ENCODE measurements around the gene MDGA2. TPM values are rescaled to one million over a fixed set of nuclear protein-coding genes. Genes with fewer than 3 reads are reported as not detected.

The MDGA2 gene
- total and polyA plus RNA-seq, 2 of the 4 experiments (the other 2 are of a cell fraction): 0.02 TPM; not detected in 1

- BruUV-seq (replicated peaks): no TSS peak
- Histone ChIP-seq H3K36me3 (ENCODE audit: control insufficient read depth, insufficient read depth, low read length) (no peaks in the 10 kb centered on the region), H3K18ac (ENCODE audit: low read depth, low read length) (no peak overlapping the region), H3K4ac (ENCODE audit: low read depth, low read length) (no peak overlapping the region), H3K9ac (ENCODE audit: low read depth, low read length) (no peak overlapping the region), H3K14ac (replicated peaks; ENCODE audit: low read depth, low read length) (no peak overlapping the region), H3K4me3 (ENCODE audit: insufficient read depth, low read depth, low read length) (no peak overlapping the region), H3K56ac (ENCODE audit: extremely low read depth, insufficient read depth, low read length) (no peak overlapping the region), H2BK120ac (ENCODE audit: low read depth, low read length) (no peak overlapping the region), H3K4me2 (ENCODE audit: low read depth, low read length) (no peak overlapping the region), H4K20me1 (ENCODE audit: insufficient read depth, low read length) (no peaks in the 10 kb centered on the region), H3K9me3 (ENCODE audit: control insufficient read depth, insufficient read depth, low read length) (peaks cover 3% of the 10 kb centered on the region; the same call in 1 of the 2 replicates), H4K8ac (ENCODE audit: low read depth in 2 of 2, low read length in 2 of 2) (no peak overlapping the region), H2BK5ac (ENCODE audit: low read depth, low read length, poor library complexity, severe bottlenecking) (no peak overlapping the region), H3K27me3 (ENCODE audit: control insufficient read depth, insufficient read depth, low read length) (no peaks in the 10 kb centered on the region), H2BK20ac (ENCODE audit: low read depth, low read length) (no peak overlapping the region), H3K27ac (ENCODE audit: insufficient read depth, low read length) (no peak overlapping the region), H3K23ac (ENCODE audit: low read depth, low read length) (no peak overlapping the region), H3K4me1 (ENCODE audit: control insufficient read depth, insufficient read depth, low read length) (no peaks in the 10 kb centered on the region), H2AFZ (replicated peaks; ENCODE audit: low read length, poor library complexity) (no peak overlapping the region), H2AK9ac (replicated peaks; ENCODE audit: low read depth, low read length, poor library complexity) (no peak overlapping the region), H4K91ac (ENCODE audit: insufficient read depth, low read depth, low read length) (no peak overlapping the region), H4K5ac (ENCODE audit: low read depth, low read length) (no peak overlapping the region), H3K9me1 (ENCODE audit: insufficient read depth, low read length) (no peaks in the 10 kb centered on the region), H3K79me1 (ENCODE audit: low read depth in 1 of 2, low read length in 2 of 2) (no peaks in the 10 kb centered on the region), H2AK5ac (ENCODE audit: low read depth, low read length) (no peak overlapping the region), H2BK15ac (ENCODE audit: low read depth, low read length) (no peak overlapping the region)
- intact Hi-C loops (cut with micrococcal nuclease): no loop called here
- DNase-seq (no peak), ATAC-seq (ENCODE audit: low read depth) (no peak)
- ChIA-PET POLR2A (ENCODE audit: unreplicated experiment) (interaction anchor here (0.6 kb wide), 1 partner anchor 33 kb away, joined by 3 read pairs; no protein-coding TSS in a partner anchor), CTCF (no interaction called here)
- 100% methylated on average over 1 of the region's 11 CpGs; no CpG with 5 or more reads in 1 of the 2 experiments for WGBS, 2 experiments (ENCODE audit: extremely low coverage in 2 of 2, insufficient read length in 1 of 2)
- dilution Hi-C loops (cut with HindIII; ENCODE audit: low sequenced_read_pairs, unreplicated experiment): no loop called here
- TF ChIP-seq CHD1 (IDR thresholded peaks at IDR 0.05; ENCODE audit: low read depth, low read length): no peak
- TF ChIP-seq RFX5 (IDR thresholded peaks at IDR 0.05; ENCODE audit: low read depth, low read length): no peak
- no peak for TF ChIP-seq BHLHE40 (IDR thresholded peaks at IDR 0.05; ENCODE audit: low read depth, low read length)
- in situ Hi-C loops (cut with MboI; ENCODE audit: low sequenced_read_pairs): no loop called here
Observed at GRCh38 chr14:46840944-46841720, 834.3 kb downstream of the MDGA2 start.

Data from IMR-90 (cell line).